Measurements from ENCODE around the gene EVI5.

EVI5 gene

DNA sequence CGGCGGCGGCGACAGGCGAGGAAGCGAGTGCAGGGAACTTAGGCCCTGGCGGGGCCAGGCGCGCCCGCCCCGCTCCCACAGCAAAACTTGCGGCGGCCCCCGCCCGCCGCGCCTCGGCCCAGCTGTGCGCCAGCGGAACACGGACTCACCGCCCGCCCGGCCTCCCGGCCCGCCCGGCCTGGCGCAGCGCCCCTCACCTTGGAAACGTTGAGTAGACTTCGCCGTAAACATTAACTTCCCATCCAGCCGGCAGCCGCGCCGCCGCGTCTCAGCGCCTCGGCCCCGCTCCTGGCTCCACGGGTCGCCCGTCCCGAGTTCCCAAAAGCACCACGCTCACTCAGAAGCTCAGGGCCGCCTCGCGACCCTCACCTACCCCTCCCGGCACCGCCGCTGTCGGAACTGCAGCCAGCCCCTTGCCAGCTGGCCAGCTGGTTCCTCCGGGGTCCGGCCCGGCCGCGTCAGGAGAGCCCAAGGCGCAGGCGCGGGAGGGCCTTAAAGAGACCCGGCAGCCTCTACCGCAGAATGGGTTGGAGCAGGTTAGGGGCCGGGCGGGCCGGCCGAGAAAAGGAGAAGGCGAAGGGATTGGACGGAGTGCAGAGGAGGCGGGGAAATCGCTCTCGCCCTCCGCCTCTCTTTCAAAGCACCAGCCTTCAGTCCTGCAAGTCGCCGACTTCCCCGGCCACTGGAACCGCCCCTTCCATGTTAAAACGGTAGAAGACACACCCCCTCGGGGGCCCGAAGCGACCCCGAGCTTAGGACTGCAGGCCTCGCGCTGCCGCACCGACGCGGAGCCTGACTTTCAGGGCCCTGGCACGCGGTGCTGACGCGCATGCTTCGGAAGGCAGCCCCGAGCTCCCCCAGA is at the start of gene EVI5:
TSS of gene EVI5 (minus strand) at position 470 of the 862 bp plus-strand sequence. CDS start 48,562 bp downstream, outside the sequence.
- ATAC-seq (peak; percentile 82), DNase-seq (peak; percentile 74)

DNA sequence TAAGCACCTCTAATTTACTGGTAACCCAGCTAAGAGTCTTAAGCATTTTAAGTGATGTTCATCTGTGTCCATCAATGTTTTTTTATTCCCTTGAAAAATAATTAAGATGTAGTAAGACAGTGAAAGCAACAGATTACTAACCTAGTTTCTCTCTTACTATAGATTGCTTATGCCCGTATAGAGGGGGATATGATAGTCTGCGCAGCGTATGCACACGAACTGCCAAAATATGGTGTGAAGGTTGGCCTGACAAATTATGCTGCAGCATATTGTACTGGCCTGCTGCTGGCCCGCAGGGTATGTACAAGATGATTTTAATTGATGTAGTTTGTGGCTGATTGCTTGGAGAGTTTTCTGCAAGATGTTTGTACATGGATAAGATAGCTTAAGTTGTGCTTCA is 49.7 kb upstream of the EVI5 start:
- DNase-seq: no peak
- no peak for ATAC-seq

DNA sequence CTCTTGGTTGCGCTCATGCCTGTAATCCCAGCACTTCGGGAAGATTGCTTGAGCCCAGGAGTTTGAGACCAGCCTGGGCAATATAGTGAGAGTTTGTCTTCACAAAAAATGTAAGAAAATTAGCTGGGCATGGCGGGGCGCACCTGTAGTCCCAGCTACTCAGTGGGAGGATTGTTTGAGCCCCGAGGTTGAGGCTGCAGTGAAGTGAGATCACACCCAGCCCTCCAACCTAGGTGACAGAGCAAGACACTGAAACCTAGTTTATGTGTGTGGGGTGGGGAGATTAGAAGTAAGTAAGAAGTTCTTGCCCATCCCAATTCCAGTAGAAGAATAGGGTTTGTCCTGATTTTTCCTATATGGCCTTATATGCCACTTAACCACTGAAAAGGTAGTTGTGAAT is 48.9 kb upstream of the EVI5 start:
- ATAC-seq (no peak), DNase-seq (peak; percentile 16)

DNA sequence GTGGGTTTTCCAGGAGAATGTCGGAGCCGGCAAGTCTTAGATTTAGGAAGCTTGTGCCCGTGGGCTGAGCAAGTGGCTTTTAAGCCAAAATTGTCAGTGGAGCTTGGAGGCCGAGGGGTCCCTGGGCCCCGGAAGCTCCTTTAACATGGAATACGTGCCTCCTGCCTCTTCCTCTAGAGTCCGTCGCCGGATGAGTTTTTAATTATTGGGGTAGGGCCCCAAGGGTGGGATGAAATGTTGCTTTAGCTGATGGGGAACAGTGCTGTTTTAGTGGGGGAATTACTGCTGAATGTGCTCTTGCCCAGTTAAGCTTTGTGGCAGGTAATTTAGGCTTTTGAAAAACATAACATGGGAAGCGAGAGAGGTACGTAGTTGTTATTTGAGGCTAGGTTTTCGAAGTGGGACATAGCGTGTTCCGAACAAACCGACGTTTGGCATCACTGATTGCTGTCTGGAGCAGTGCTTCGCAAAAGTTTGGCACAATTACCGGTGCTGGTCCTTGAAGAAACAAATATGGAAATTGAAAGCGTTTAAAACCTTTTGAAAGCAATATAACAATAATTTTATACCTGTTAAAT is 47.7 kb upstream of the EVI5 start:
- ATAC-seq (no peak), DNase-seq (no peak)

DNA sequence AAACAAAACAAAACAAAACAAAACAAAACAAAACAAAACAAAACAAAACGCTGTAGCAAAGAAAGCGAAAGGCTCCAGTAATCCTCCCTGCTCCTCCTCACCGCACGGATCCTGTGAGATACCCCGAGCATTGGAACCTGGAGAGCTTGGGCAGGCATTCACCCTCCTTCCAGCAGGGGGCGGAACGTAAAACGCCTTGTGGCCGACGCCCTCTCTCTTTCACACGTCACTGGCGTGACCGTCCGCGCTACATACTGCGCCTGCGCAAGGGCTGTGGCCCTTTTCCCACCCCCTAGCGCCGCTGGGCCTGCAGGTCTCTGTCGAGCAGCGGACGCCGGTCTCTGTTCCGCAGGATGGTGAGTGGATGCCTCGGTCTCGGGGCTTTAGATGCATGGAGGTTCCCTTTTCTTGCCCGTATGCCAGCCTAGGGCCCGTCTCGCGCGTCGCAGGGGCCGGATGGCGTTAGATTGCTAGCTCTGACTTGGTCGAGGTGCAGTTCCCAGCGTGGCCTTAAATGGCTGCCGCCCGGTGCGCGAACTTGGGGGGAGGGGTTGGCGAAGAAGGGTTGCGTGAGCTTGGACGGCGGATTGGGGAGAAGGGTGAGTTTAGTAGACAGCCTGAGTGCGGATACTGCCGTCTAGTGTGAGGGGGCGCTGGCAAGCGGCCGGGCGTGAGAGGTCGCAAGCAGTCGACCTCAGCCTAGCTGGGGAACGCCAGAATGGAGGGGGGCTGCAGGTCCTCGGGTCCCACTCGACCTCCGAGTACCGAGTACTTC is 47.0 kb upstream of the EVI5 start, which contains the start of gene RPL5:
TSS of gene RPL5 (plus strand) at position 279 of the 775 bp plus-strand sequence. CDS start at position 354, 75 bp downstream.
- peak; percentile 98 for DNase-seq

DNA sequence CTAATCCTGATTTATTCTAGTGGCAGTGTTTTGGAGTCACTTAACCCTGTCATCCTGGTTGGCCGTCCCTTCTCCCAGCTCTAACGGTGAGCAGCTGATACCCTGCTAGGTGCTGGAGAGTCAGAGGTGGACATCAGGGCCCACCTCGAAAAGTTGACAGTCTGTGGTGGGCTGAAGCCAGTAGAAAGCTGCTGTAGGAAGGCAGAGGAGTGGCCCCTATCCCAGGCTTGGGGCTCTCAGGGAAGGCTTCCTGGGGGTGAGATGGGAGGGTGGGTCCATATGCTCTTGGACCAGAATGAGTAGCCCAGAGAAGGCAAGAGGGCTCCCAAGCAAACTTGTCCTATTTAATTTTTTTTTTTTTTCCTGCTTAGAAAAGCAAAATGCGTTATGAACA is 46.5 kb upstream of the EVI5 start:
- ATAC-seq (no peak), DNase-seq (no peak)

More for the DNA sequence above, 47.0 kb upstream of the EVI5 start, which contains the start of gene RPL5:
- ATAC-seq: peak; percentile 94

DNA sequence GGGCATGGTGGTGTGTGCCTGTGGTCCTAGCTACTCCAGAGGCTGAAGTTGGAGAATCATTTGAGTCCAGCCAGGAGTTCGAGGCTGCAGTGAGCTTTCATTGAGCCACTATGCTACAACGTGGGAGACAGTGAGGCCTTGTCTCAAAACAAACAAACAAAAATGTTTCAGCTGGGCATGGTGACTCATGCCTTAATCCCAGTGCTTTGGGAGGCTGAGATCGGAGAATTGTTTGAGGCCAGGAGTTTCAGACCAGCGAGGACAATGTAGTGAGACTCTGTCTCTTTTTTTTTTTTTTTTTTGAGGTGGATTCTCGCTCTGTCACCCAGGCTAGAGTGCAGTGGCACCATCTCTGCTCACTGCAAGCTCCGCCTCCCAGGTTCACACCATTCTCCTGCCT is 41.9 kb upstream of the EVI5 start:
- ATAC-seq (no peak), DNase-seq (no peak)

DNA sequence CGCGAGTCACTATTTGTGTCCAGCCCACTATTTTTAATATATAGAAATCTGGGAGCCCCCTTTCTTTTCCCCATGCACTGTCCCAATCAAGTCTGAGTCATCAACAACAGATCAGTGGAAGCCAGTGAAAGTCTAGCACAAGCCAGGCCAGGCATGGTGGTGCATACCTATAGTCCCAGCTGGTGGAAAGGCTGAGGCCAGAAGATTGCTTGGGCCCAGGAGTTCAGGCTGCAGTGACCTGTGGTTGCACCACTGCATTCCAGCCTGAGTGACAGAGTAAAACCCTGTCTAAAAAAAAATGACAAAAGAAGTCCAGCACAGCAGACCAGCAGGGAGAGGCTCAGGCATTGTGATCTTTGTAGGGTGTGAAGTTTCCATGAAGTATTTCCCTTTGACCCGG is 38.0 kb upstream of the EVI5 start:
- DNase-seq (no peak), ATAC-seq (no peak)

DNA sequence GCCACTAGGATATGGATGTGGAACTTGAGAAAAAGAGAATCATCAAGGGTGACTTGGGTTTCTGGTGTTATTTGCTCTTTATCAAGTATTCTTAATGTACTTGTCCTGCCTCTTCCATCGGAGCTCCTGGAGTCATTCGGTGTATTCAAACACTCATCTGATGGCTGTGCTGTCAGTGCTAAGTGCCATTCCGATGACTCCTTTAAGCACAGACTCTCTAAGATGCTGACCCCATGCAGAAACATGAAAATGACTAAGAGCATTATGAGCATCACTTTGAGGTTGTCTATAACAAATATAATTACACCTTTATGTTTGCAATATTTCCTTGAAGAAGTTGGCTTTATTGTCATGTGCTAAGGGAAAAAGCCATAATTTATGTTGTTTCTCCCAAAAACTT is 35.6 kb upstream of the EVI5 start:
- no peak for DNase-seq

DNA sequence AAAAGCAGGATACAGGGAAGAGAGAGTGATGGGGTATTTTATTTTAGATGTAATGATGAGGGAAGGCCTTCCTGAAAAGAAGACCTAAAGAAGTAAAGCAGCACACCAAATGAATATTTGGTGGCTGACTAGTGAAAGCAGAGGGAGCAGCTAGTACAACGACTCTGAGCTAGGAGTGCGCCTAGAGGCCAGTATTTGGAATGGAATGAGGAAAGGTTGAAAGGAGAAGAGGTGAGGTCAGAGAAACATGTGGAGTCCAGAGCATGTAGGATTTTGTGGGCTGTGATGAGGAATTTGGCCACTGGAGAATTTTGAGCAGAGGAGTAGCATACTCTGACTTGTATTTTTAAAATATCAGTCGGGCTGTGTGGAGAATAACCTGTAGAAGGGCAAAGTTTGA is 35.1 kb upstream of the EVI5 start:
- ATAC-seq (no peak), DNase-seq (no peak)

More for the DNA sequence above, 35.6 kb upstream of the EVI5 start:
- no peak for ATAC-seq

DNA sequence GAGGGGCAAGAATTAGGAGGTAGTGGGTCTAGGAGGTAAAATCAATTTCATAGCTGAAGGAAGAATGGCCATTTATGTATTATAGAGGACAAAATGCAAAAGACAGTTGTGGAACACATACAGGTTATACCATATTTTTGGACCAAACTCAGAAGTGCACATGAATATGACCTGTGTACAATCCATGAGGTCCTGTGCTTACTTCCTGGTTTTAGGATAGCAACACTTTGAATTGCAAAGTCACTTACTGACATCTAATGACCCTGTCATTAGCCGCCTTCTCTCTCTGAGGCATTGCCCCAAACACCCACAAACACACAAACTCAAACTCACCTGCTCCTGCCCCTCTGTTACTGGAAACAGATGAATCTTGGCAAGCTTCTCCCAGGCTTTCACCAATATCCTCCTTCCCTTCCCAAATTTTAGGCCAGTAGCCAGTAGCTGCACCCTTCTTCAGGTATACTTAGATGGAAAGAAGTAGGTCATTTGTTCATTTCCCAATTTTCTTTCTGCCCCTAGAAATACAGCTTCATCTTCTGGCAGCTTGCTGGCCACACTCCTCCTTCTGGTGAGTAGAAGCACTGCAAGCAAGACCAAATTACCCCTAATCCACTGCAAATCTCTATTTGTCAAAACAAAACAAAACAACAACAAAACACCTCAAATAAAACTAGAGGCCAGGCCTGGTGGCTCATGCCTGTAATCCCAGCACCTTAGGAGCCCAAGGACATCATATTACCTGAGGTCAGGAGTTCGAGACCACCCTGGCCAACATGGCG is 33.3 kb upstream of the EVI5 start:
- DNase-seq: no peak
- ATAC-seq: no peak

DNA sequence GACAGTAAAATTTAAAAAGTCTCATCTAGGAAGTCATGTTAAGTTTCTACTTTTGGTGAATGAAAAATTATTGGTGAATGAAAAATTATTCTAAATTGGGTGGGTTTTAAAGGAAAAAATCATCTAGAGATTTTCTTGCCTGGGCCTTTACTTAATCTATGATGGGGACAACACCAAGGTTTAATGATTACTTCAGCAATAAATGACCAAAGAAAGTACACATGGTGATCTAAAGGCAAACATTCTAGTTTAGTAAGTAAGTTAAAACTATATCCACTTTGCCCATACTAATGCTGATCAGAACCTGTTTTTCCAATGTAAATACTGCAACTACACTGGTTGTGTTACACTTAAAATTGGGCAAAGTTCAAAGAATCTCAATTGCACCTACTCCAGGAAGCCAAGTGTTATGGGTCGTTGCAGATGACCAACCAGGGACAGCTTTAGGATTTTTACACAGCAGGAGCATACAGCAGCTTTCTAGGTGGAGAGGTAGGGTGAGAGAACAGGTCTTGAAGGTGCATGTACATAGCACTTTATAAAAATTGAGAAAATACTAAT is 32.3 kb upstream of the EVI5 start:
- no peak for ATAC-seq
- no peak for DNase-seq

DNA sequence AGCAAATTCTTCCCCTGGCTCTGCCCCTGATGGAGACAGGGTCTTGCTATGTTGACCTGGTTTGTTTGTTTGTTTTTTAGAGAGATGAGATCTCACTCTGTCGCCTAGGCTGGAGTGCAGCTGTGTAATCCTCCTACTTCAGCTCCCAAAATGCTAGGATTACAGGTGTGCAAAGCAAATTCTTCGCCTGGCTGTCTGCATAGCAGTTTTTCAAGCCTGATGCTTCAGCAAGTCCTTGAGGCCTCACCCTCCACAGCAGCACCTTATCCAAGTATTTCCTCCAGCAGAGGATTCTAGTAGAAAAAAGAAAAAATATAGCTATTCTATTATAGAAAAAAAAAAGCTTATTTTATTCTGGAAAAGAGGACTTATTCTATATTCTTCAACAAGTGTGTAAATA is 31.8 kb upstream of the EVI5 start:
- ATAC-seq: no peak

DNA sequence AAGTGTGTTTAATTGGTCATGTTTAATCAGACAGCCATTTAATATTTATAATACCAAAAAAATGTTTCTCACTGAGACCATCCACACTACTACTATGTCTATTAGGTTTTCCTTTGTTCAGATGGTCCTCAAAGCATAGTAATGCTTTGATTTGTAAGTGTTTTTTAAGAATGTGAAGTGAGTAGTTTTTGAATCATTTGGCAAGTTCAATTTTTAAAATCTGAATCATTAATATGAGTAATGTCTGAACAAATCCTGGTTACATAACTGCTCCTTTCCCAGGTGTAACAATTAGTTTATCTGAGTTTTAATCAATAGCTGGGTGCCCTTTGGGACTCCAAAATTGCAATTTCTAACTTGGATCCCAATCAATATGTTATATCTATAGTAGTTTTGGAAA is 23.5 kb upstream of the EVI5 start:
- DNase-seq (no peak), ATAC-seq (no peak)

More for the DNA sequence above, 31.8 kb upstream of the EVI5 start:
- DNase-seq: no peak

DNA sequence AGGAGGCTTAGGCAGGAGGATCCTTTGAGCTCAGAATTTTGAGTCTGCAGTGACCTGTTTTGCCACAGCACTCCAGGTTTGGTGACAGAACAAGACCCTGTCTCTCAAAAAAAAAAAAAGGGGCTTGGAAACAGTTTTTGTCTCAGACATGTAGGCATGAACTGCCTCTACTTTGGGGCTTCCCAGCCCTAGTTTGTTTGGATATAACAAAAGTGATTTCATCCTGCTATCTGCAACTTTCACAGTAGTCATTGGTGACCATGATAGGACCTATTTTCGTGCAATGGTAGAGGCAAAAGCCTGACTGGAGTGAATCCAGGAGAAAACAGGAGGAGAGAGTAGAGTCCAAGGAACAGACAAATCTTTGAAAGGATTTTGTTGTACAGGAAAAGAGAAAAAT is 20.3 kb upstream of the EVI5 start:
- DNase-seq (no peak), ATAC-seq (no peak)

DNA sequence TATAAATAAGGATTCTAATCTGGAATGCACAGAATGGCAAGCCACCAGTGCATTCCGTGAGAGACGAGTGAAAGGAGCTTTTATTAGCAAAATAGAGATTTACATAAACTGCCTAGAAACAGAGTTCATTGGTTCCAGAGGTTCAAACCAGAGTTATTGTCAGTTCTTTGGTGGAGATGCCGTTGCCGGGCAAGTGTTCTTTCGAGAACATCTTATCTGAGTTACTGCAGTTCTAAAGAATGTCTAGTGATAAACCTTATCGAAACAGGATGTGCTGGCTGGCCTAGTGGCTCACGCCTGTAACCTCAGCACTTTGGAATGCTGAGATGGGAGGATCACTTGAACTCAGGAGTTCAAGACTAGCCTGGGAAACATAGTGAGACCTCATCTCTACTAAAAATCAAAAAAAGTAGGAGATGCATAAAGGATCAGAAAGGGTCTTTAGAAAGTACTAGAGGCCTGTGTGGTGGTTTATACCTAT is 19.9 kb upstream of the EVI5 start:
- DNase-seq (no peak), ATAC-seq (no peak)

DNA sequence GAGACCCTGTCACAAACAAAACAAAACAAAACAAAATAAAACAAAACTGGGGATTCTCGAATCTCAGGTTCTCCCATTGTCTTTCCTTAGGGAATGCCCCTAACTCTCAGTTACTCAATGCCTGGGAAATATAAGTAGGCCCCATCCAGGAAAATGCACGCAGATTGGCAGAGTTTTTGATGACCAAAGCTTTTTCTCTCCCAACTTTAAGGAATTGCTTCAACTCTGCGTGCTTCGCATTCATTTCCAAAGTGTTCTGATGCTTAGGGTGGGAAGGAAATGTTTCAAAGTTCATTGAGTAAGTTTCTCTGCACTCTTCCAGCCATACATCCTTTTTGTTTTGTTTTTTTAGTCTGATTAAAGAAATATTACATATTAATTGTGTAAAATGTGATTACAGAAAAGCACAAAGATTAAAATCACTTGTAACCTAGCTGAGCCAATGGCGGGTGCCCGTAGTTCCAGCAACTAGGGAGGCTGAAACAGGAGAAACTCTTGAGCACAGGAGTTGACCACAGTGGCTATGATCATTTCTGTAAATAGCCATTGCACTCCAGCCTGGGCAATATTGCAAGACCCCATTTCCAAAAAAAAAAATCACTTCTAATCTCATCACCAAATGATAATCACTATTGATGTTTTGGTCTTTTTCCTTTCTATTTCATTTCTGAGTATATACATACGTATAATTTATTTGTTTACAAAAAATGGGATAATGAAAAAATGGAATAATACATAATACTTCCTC is 18.4 kb upstream of the EVI5 start:
- DNase-seq (no peak), ATAC-seq (no peak)

DNA sequence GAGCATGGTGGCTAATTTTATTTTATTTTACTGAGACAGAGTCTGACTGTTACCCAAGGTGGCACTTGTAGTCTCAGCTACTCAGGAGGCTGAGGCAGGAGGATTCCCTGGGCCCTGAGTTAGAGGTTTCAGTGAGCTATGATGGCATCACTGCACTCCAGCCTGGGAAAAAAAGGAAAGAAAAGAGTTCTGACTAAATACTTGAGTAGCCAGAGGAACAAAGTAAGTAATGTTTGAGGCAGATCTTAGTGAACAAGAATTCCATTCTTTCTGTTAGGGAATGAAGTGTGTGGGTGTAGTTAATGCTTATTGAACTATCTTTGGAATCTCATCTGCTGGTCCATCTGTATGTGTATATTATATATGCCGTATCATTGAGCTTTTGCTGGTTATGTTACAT is 13.1 kb upstream of the EVI5 start:
- ATAC-seq (no peak), DNase-seq (no peak)

DNA sequence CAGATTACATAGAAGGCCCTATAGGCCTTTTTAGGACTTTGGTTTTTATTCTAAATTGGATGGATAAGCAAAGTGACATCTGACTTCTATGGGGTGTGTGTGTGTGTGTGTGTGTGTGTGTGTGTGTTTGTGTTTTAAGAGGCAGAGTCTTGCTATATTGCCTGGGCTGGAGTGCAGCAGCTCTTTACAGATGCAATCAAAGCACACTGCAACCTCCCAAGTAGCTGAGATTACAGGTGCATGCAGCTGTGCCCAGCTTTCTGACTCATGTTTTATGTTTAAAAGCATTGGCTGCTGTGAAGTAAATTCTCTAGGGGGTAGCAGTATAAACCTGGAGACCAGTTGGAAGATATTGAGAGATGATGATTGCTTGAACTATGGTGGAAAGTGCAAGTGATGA is 12.4 kb upstream of the EVI5 start:
- DNase-seq (no peak), ATAC-seq (no peak)

DNA sequence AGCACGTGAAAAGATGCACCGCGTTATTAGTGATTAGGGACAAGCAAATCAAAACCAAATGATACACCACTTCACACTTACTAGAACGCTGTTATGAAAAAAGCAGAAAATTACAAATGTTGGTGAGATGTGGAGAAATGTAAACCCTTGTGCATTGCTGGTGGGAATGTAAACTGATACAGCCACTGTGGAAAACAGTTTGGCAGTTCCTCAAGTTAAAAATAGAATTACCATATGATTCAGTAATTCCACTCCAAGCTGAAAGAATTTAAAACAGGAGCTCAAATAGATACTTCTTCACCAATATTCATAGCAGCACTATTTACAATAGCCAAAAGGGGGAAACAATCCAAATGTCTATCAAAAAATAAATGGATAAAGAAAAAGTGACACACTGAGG is 10.3 kb upstream of the EVI5 start:
- ATAC-seq: no peak

DNA sequence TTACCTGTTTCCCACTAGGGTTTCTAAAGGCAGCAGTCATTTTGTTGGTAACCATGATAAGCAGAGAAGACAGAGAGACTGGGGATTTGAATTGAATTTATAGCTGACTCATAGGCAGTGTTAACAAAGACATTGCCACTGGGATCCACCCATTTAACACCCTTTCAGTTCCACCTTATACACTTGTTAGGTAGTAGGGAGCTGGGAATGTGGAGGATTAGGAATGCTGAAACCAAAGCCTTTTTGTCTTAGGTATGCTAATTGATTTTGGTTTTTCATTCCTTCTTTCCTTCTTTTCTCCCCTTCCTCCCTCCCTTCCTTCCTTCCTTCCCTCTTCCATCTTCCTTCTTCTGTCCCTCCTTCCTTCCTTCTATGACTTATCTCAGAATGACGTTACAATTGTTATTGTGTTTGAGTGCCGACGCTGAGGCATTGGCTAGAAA is 7.5 kb upstream of the EVI5 start:
- DNase-seq: no peak
- no peak for ATAC-seq

More for the DNA sequence above, 10.3 kb upstream of the EVI5 start:
- no peak for DNase-seq

Measured in stimulated activated naive CD8-positive, alpha-beta T cell treated with anti-CD3 and anti-CD28 coated beads, Interleukin-15, Interleukin-2, amounts not matched to agents 100 U/mL and 50 U/mL, for 24 hours (primary cell).